ENCODE results near the gene MEIS1. TPM values are rescaled to one million over a fixed set of nuclear protein-coding genes. Genes with fewer than 3 reads are reported as not detected.
A peak's percentile ranks its signal among the peaks of the same experiment; 100 is the strongest.

MEIS1 gene
- polyA plus RNA-seq, 1 experiment: 107 TPM

GRCh38 chr2:66582987-66583880 lies 148.3 kb downstream of the MEIS1 start:
- no peaks in the 10 kb centered on the region for H3K9me3 ChIP-seq (ENCODE audit: control insufficient read depth, insufficient read depth, low read length)
- H3K27ac ChIP-seq (ENCODE audit: low read depth, low read length): peak overlapping the region; percentile 90
- TF ChIP-seq CTCF (IDR thresholded peaks at IDR 0.05; ENCODE audit: low read depth, low read length): peak; percentile 37; the same call in 1 of the 2 replicates

GRCh38 chr2:66583881-66584280 lies 149.0 kb downstream of the MEIS1 start:
- no peak for TF ChIP-seq CTCF (IDR thresholded peaks at IDR 0.05; ENCODE audit: low read depth, low read length)
- Histone ChIP-seq H3K27ac (ENCODE audit: low read depth, low read length) (no peak overlapping the region), H3K4me3 (ENCODE audit: low read depth, low read length) (peak overlapping the region; percentile 39), H3K27me3 (ENCODE audit: control insufficient read depth, insufficient read depth, low read length) (no peaks in the 10 kb centered on the region), H3K9me3 (ENCODE audit: control insufficient read depth, insufficient read depth, low read length) (no peaks in the 10 kb centered on the region)
- DNase-seq (ENCODE audit: low read depth, low spot score): no peak
- ChIA-PET CTCF (interaction anchor here (0.6 to 1.4 kb wide), 4 partner anchors 631 to 1067 kb away, joined by 3 to 9 read pairs (median 4); no protein-coding TSS in a partner anchor), POLR2A (no interaction called here)

More at GRCh38 chr2:66582987-66583880, 148.3 kb downstream of the MEIS1 start:
- Histone ChIP-seq H3K4me3 (ENCODE audit: low read depth, low read length) (peak overlapping the region; percentile 62), H3K27me3 (ENCODE audit: control insufficient read depth, insufficient read depth, low read length) (no peaks in the 10 kb centered on the region)
- ChIA-PET POLR2A (no interaction called here), CTCF (interaction anchor here (0.6 to 1.4 kb wide), 3 partner anchors 652 to 1068 kb away, joined by 3 to 9 read pairs (median 4); no protein-coding TSS in a partner anchor)
- DNase-seq (ENCODE audit: low read depth, low spot score): no peak

- no peak overlapping the region for H3K27ac ChIP-seq (ENCODE audit: low read depth, low read length)
- no peak for TF ChIP-seq CTCF (IDR thresholded peaks at IDR 0.05; ENCODE audit: low read depth, low read length)
- H3K27me3 ChIP-seq (ENCODE audit: control insufficient read depth, insufficient read depth, low read length): no peaks in the 10 kb centered on the region
- CTCF ChIA-PET: interaction anchor here (0.6 to 0.9 kb wide), 3 partner anchors 128 to 691 kb away, joined by 3 to 4 read pairs (median 3); no protein-coding TSS in a partner anchor
- H3K9me3 ChIP-seq (ENCODE audit: control insufficient read depth, insufficient read depth, low read length): no peaks in the 10 kb centered on the region
- DNase-seq (ENCODE audit: low read depth, low spot score): no peak
- no peak overlapping the region for H3K4me3 ChIP-seq (ENCODE audit: low read depth, low read length)
- POLR2A ChIA-PET: no interaction called here
Observed at GRCh38 chr2:66585587-66585986, 150.7 kb downstream of the MEIS1 start.

- ChIA-PET POLR2A (interaction anchor here (0.6 to 0.7 kb wide), 2 partner anchors 142 to 875 kb away, joined by 3 to 4 read pairs; no protein-coding TSS in a partner anchor), CTCF (interaction anchor here (0.9 kb wide), 1 partner anchor 12 kb away, joined by 4 read pairs; no protein-coding TSS in a partner anchor)
- Histone ChIP-seq H3K27ac (ENCODE audit: low read depth, low read length) (no peak overlapping the region), H3K9me3 (ENCODE audit: control insufficient read depth, insufficient read depth, low read length) (no peaks in the 10 kb centered on the region), H3K27me3 (ENCODE audit: control insufficient read depth, insufficient read depth, low read length) (no peaks in the 10 kb centered on the region), H3K4me3 (ENCODE audit: low read depth, low read length) (no peak overlapping the region)
- TF ChIP-seq CTCF (IDR thresholded peaks at IDR 0.05; ENCODE audit: low read depth, low read length): peak; percentile 9; the same call in 1 of the 2 replicates
- no peak for DNase-seq (ENCODE audit: low read depth, low spot score)
Observed at GRCh38 chr2:66587216-66587615, 152.3 kb downstream of the MEIS1 start.

GRCh38 chr2:66594001-66594400 lies 159.1 kb downstream of the MEIS1 start:
- TF ChIP-seq CTCF (IDR thresholded peaks at IDR 0.05; ENCODE audit: low read depth, low read length): no peak
- DNase-seq (ENCODE audit: low read depth, low spot score): no peak
- Histone ChIP-seq H3K27ac (ENCODE audit: low read depth, low read length) (no peak overlapping the region), H3K4me3 (ENCODE audit: low read depth, low read length) (no peak overlapping the region), H3K9me3 (ENCODE audit: control insufficient read depth, insufficient read depth, low read length) (no peaks in the 10 kb centered on the region), H3K27me3 (ENCODE audit: control insufficient read depth, insufficient read depth, low read length) (no peaks in the 10 kb centered on the region)
- CTCF ChIA-PET: no interaction called here
- POLR2A ChIA-PET: no interaction called here
